Measurements from ENCODE around the gene FGF8. TPM values are rescaled to one million over a fixed set of nuclear protein-coding genes. Genes with fewer than 3 reads are reported as not detected.

The FGF8 gene
- total and polyA plus RNA-seq, 9 of the 15 experiments (the other 6 are each of a cell fraction or from before 2014, with no cell fraction given), result 0.13 to 0.82 (median 0.37) TPM; not detected in 5

GRCh38 chr10:101780187-101780817 lies 4.4 kb upstream of the FGF8 start:
- ATAC-seq, result no peak
- Histone ChIP-seq H4K20me1 (replicated peaks; ENCODE audit: control insufficient read depth, insufficient read depth, low read length) (peaks cover 11% of the 10 kb centered on the region), H3K9me1 (ENCODE audit: control insufficient read depth, insufficient read depth, low read length) (no peaks in the 10 kb centered on the region), H3K36me3 (ENCODE audit: control insufficient read depth, insufficient read depth, low read length) (peaks cover 31% of the 10 kb centered on the region; the same call in 2 of the 3 replicates), H3K4me2 (ENCODE audit: insufficient read depth, low read length) (no peak overlapping the region), H3K9me3 (replicated peaks; ENCODE audit: control insufficient read depth, insufficient read depth, low read depth, low read length) (no peaks in the 10 kb centered on the region), H2AFZ (ENCODE audit: low read depth, low read length) (no peak overlapping the region), H3K27me3 (ENCODE audit: control insufficient read depth in 2 of 2, insufficient read depth in 2 of 2, low read length in 2 of 2) (no peaks in the 10 kb centered on the region), H3K4me1 (replicated peaks in 1 of 2; ENCODE audit: control insufficient read depth in 2 of 2, insufficient read depth in 2 of 2, low read length in 2 of 2) (peaks cover 17 to 51% of the 10 kb centered on the region in 2 experiments), H3K9ac (ENCODE audit: insufficient read depth in 1 of 2, low read depth in 2 of 2, low read length in 2 of 2) (no peak overlapping the region), H3K79me2 (ENCODE audit: control insufficient read depth, insufficient read depth, low read length) (peaks cover 21% of the 10 kb centered on the region), H3K27ac (ENCODE audit: extremely low read depth, low read depth, low read length) (no peak overlapping the region), H3K4me3 (no peak overlapping the region)
- in situ Hi-C loops (cut with MboI), result loop anchor here (5.0 kb wide), 1 partner anchor 173 kb away; no protein-coding TSS in a partner anchor
- CTCF ChIA-PET (ENCODE audit: low intra/inter-chr PET ratio), result interaction anchor here (1.1 to 2.6 kb wide), 2 partner anchors 178 to 566 kb away, joined by 5 to 32 read pairs; no protein-coding TSS in a partner anchor
- FAIRE-seq, result no peak
- no peak for DNase-seq (ENCODE audit: extremely low read depth in 1 of 4, low spot score in 3 of 4)
- TF ChIP-seq, protein P1, sequence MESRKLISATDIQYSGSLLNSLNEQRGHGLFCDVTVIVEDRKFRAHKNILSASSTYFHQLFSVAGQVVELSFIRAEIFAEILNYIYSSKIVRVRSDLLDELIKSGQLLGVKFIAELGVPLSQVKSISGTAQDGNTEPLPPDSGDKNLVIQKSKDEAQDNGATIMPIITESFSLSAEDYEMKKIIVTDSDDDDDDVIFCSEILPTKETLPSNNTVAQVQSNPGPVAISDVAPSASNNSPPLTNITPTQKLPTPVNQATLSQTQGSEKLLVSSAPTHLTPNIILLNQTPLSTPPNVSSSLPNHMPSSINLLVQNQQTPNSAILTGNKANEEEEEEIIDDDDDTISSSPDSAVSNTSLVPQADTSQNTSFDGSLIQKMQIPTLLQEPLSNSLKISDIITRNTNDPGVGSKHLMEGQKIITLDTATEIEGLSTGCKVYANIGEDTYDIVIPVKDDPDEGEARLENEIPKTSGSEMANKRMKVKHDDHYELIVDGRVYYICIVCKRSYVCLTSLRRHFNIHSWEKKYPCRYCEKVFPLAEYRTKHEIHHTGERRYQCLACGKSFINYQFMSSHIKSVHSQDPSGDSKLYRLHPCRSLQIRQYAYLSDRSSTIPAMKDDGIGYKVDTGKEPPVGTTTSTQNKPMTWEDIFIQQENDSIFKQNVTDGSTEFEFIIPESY (CRISPR knock-in tag; IDR thresholded peaks at IDR 0.05), result peak; percentile 63; the same call in 1 of the 2 replicates
- TF ChIP-seq ZNF431 (CRISPR knock-in tag; IDR thresholded peaks at IDR 0.05) (no peak), RBFOX2 (IDR thresholded peaks at IDR 0.05; ENCODE audit: low read depth, low read length) (0 out of 2 replicates have a peak, but pooled peaks have one; percentile 3), XRCC4 (IDR thresholded peaks at IDR 0.05; ENCODE audit: extremely low read depth, insufficient read depth, insufficient read length) (no peak)
- TF ChIP-seq, protein P2, sequence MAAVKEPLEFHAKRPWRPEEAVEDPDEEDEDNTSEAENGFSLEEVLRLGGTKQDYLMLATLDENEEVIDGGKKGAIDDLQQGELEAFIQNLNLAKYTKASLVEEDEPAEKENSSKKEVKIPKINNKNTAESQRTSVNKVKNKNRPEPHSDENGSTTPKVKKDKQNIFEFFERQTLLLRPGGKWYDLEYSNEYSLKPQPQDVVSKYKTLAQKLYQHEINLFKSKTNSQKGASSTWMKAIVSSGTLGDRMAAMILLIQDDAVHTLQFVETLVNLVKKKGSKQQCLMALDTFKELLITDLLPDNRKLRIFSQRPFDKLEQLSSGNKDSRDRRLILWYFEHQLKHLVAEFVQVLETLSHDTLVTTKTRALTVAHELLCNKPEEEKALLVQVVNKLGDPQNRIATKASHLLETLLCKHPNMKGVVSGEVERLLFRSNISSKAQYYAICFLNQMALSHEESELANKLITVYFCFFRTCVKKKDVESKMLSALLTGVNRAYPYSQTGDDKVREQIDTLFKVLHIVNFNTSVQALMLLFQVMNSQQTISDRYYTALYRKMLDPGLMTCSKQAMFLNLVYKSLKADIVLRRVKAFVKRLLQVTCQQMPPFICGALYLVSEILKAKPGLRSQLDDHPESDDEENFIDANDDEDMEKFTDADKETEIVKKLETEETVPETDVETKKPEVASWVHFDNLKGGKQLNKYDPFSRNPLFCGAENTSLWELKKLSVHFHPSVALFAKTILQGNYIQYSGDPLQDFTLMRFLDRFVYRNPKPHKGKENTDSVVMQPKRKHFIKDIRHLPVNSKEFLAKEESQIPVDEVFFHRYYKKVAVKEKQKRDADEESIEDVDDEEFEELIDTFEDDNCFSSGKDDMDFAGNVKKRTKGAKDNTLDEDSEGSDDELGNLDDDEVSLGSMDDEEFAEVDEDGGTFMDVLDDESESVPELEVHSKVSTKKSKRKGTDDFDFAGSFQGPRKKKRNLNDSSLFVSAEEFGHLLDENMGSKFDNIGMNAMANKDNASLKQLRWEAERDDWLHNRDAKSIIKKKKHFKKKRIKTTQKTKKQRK (IDR thresholded peaks at IDR 0.05; ENCODE audit: borderline replicate concordance, low read depth, low read length), result no peak
- intact Hi-C loops (cut with micrococcal nuclease), result loop anchor here (5.0 kb wide), 2 partner anchors 292 to 568 kb away; no protein-coding TSS in a partner anchor
- BruUV-seq (replicated peaks), result no TSS peak
- POLR2A ChIA-PET, result interaction anchor here (0.9 kb wide), 1 partner anchor 192 kb away, joined by 4 read pairs; the partner anchor contains the start of genes DPCD and POLL
- 95% methylated on average over 4 of the region's 17 CpGs for WGBS (ENCODE audit: insufficient coverage, low coverage, missing lambda C conversion rate)

Measured in K562 (cell line).